Right renal cortex interstitium (tissue), 3 donors: ENCODE data around the gene DAPK1. TPM values are rescaled to one million over a fixed set of nuclear protein-coding genes. Genes with fewer than 3 reads are reported as not detected.

Source experiments
- DNase-seq, 3 donors: peaks; one replicate each; pipeline ENCODE4 v3.0.0-alpha.2; 2013; ENCODE audit warnings: low read depth in 3 of 3, low spot score in 2 of 3
- polyA plus RNA-seq, 3 donors: library from polyadenylated mRNA; unstranded; fragments of 120-200 nt; gene quantifications; one replicate each; pipeline ENCODE4 v1.2.1, GENCODE V29; 2013; ENCODE audit not compliant: insufficient read length in 3 of 3

Gene DAPK1
- polyA plus RNA-seq, 3 donors, result 66.5 to 68.4 (median 68.4) TPM

DNA sequence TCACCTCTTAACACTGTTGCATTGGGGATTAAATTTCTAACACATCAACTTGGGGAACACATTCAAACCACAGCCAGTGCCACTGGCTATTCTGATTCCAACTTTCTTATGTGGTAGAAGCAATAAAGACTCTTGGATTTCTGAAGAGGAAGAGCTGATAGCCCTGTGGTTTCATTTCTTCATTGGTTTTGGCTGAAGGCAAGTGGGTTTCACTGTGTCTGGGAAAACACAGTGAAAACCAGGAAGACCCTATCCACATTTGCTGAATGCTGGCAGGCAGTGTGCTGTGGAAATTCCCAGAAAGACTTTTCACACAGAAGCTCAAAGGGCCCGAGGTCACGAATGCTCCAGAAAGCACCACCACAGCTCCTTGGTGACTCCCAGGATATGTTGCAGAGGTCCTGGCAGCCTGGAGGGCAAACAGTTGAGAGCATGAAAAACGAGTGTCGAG lies 67.1 kb downstream of the DAPK1 start:
- DNase-seq, result no peak

DNA sequence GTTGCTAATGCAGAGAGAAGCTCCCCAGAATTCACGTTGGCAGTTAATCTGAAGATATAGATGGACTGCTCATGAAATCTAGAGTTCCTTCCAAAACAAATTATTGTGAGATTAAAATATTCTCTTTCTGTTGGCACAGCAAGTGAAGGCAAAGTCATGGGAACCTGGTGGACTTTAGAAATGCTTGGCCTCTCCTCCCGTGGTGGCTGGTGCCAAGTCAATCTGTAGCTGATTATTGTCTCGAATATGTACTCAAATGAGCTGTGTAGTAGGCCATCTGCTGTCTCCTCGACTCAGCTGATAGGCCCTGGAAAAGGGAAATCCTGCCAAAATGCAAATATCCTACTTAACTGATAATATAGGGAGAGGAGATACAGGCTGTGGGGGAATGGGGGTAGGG lies 69.3 kb downstream of the DAPK1 start:
- no peak for DNase-seq

DNA sequence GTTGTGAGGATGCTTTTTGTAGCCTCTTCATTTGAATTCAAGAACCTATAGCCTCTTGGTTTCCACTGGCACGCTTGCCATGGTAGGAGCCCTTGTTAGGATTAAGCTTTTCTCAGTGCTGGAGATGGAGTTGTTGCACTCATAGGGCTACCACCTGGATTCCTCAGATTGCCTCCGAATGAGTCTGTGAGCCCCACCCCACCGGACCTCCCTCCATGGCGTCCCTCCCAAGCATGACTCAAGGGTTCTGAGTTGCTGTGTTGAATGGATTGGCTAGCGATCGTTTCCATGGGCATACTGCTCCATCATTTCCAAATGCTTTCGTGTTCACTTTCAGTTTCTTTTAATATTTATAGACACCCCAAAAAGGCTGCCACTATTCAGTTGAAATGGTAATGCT lies 69.9 kb downstream of the DAPK1 start:
- no peak for DNase-seq

DNA sequence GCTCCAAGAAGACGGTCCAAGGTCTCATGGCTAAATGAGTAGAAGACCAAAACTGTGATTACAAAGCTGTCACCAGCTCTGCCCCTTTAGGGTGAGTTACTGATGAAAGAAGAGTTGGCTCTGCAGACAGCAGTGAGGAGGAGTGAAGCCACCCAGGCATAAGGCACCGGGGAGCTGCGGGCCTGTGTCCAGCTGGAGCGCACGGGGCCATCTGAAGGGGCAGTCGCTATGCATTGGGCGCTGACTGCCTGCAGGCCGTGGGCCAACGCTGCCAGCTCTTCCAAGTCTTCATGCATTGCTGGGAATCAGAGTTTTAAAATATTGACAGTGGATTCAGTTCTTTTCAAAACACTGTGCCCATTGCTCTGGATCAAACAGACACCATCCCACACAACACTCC lies 70.3 kb downstream of the DAPK1 start:
- no peak for DNase-seq

DNA sequence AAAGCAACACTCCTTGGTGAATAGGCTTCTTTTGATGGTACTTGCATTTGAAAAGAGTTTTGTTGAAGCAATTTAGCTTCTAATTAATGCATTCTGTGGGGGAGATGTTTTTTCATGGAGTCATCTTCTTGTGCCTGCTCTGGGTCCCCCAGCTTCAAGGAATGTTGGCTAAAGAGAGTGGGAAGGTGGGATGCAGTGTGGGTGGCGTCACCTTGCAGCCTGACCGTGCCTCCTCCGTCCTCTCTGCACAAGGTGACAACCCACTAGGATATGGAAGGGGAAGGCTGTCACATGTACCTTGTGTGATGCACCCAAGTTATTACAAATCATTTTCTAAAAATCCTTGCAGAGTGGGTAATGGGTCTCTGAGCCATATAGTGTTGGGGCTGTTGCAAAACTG lies 70.7 kb downstream of the DAPK1 start:
- DNase-seq, result no peak

DNA sequence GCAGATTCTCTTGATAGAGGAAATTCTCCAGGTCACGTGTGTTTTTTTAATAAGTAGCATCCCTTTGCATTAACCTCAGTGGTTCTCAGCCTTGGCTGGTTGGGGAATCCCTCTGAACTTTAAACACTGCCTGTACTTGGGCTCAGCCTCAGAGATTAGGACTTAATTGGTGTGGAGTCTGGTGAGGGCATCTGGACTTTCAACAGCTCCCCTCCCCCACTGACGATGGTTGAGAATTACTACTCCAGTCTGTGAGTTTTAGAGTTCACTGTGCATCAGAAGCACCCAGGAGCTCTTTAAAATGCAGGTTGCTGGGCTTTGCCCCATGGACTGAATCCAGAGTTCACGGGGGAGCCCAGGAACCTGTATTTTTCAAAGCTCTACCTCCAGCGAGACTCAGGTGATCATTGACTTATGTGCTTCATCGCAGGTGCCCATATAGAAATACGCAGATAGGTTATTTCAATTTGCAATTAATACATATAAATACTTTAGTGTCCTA lies 71.4 kb downstream of the DAPK1 start:
- no peak for DNase-seq

DNA sequence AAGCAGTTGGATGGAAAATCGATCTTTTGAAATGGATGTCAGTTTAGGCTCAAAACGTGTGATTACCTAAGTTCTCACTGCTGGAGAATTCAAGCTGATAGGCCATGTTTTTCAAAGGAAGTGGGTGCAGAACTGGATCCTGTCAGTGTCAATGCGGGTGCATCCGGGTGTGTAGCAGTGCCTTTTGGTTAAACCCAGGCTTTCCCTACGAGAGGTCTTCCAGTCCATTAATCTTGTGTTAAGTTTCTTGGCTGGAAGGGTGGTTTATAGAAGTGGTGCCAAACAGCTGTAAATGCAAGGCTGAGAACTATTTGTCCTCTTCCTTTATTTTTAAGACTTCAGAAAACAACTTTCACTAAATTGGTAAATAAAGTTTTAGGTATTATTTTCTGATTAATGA lies 71.9 kb downstream of the DAPK1 start:
- DNase-seq, result no peak

DNA sequence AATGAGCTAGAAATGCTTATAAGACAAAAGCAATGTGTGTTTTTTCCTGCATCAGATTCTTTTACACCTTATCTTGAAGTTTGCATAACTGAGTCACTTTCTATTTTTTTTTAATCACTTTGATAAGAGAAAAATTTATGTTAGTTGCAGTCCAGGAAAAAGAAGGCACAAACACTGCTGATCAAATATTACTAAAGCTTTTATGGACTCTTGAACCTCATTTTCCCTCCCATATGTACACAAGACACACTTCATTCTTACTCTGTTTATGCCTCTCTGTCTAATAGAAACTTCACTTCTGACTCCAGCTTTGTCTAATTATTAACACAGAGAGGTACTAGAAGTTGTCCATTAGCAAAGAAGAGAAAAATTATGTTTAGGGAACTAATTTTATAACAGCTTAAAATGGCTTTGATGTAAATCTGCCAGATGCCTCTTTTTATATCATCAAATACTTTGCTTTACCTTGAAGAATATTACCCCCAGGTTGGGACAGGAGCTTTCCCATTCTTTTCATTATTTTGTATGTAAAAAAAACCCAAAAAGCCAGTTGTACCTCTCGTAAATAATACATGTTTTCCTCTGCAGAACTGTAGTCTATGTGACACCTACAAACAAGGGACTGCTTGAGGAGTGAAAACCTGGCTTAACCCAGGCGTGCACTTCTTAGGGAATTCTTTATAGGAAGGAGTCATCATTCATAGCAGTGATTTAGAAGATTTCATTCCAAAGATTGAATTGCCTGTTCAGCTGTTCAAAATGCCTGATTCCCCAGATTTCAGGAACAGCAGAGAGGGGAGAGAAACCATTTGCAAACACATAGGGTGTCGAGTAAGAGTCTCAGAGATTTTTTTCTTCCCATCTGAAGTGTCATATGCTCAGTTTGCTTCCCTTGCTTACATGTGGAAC lies 72.6 kb downstream of the DAPK1 start:
- no peak for DNase-seq

DNA sequence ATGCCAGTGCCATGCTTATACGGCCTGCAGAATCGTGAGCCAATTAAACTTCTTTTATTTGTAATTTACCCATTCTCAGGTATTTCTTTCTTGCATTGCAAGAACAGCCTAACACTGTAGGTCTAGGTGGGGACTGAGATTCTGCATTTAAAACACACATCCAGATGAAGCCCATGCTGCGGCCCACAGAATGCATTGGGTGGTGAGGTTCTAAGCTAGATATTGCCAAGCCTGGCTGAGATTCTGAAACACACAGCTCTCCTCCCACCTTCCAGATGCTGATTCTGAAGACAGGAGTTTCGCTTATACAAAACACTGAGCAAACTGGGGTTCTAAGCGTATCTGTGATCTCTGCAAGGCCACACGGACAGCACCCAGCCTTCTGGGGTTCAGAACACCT lies 75.1 kb downstream of the DAPK1 start:
- DNase-seq, result no peak

DNA sequence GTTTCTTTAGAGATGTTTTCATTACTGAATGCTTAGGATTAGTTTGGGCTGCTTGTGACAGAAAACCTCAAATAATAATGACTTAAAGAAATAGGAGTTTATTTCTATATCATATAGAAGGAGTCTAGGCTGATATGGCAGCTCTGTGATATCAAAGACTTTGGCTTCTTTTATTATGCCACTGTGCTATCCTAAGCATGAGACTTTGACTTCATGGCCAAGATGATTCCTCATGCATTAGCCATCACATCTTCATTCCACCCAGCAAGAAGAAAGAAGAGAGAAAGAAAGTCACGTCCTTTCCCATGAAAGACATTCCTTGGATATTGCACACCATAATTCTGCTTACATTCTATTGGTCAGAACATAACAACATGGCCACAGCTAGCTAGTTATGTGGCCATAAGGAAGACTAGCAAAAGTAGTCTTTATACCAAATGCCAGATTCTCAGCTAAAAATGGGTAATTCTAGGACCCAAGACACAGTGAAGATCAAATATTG lies 76.2 kb downstream of the DAPK1 start:
- DNase-seq, result no peak

DNA sequence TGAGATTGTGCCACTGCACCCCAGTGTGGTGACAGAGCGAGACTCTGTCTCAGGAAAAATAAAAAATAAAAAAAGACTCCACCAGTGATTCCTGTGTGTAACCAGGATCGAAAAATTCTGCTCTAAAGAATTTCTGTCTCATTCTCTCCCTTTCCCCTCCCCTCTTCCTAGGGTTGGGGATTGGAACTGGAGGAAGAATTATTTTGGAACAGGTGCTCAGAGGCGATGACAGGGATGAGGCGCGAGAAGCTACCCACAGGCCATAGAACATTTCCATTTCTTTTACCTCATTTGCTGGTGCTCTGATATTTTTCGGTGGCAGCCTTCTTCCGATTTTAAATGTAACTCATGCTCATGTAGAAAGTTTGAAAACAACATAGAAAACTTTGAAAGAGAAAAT lies 80.1 kb downstream of the DAPK1 start:
- DNase-seq, result no peak

DNA sequence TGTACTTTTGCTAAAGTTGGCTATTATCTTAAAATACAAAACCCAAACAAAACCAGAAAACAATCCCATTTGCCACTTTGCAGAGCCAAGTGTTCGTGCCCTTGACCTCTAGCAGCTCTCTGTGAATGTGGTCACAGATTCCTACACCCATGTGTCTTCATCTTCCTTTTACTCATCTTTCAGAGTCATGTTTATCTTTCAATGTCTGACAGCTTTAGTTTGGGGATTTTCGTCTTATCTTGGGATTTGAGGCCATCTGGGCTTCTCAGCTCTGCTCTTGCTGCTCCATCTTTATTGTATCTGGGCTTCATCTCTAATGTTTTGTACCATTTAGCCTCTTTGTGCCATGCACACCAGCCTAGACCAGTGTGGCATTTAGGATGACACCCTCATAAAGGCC lies 81.0 kb downstream of the DAPK1 start:
- DNase-seq, result no peak

DNA sequence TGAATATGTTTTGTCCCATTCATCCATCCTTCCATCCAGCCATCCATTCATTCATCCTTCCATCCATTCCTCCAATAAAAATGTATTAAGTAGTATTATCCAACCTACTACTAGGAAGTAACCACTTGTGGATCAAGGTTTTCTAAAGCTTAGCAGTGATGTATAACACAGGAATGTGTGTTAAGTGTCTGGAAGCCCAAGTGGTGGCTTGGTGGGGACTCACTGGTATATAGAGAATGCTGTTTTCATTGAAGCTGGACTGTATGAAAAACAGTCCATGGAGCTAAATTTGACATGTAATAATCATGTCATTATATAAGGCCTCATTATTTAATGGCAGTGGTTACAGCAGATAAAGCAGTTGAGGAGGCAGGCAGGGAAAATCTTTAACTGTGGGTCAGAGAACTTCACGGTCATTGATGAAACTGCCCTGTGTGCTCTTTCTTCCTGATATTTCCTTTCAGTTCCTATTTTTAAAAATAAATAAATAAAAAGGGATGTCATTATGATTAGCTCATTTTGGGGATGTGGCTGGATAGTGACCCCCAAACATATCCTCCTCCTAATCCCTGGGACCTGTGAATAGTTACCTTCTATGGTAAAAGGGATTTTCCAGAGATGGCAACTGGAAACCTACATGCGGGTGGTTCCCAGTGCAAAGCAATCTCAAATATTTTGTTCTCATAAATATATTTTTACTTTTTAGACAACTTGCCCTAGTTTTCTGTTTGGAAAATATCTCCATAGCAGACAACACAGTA lies 82.3 kb downstream of the DAPK1 start:
- DNase-seq, result no peak

DNA sequence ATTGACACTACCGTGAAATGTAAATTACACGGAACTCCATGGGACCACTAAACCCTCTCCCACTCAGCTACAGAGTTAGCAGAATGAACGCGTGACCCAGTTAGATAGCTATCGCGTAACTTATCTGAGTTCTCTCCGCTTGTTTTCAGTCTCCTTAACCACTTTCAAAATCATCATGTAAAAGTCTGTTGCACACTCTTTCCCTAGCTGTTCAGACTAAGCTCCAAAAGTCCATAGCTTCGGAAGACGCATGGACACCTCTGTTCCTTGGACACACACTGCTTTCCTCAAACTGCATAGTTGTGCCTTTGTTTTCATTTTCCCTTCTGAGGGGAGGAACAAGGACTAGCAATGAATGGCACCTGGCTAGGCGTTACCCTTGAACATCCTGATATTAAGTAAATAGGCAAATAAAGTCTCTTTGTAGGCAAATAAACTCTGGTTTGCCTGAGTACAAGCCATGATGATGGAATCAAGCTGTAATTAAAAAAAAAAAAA lies 83.3 kb downstream of the DAPK1 start:
- DNase-seq, result no peak

DNA sequence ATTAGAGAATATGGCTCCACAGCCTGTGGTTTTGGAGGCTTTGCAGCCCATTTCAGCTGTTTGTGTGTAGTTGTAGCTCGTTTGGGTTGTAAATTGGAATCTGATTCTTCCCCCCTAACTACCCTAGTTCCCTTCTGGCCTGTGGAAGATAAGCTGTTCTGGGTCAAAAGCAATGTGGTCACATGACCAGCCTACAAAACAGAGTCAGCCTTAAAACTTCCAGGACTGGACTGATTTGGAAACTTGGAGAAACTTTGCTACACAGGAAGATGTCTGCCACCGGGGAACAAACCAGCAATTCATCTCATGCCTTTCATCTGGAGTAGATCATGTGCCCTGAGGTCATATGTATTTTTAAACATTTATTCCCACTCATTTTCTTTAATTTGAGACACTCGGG lies 83.8 kb downstream of the DAPK1 start:
- no peak for DNase-seq

DNA sequence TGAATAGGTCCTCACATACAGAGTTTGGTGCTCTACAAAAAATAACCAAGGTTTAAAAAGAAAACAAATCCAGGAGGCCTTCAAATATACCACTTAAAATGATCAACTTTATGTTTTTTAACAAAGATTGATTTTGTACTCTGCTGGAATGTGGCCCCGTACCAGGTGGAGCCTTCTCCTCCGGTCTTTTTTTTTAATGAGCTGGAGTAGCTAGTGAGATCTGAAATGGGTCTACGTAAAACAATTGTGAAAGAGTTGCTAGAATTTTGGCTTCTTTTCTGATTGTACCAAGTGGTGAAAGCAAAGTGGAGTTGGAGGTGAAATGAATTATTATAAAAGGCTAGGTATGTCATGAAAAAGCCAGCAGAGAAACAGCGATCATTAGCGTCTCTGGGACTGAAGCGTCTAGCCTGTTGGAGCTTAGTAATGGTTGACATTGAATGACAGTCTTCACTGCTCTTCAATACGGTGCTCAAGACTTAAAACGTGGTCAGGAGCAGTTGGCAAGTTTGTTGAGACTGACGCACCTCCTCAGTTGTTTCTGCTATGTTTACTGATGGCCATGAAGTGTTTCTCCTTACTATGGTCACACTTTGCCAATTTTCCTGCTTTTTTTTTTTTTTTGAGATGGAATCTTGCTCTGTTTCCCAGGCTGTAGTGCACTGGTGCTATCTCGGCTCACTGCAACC lies 84.4 kb downstream of the DAPK1 start:
- no peak for DNase-seq

DNA sequence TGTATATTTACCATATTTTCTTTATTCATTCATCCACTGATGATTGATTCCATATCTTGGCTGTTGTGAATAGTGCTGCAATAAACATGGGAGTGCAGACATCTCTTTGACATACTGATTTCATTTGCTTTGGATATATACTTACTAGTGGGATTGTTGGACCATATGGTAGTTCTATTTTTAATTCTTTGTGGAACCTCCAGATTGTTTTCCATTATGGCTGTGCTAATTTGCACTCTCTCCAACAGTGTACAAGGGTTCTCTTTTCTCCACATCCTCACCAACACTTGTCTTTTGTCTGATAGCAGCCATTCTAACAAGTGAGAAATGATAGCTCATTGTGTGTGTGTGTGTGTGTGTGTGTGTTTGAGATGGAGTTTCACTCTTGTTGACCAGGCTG lies 86.7 kb downstream of the DAPK1 start:
- DNase-seq, result no peak

DNA sequence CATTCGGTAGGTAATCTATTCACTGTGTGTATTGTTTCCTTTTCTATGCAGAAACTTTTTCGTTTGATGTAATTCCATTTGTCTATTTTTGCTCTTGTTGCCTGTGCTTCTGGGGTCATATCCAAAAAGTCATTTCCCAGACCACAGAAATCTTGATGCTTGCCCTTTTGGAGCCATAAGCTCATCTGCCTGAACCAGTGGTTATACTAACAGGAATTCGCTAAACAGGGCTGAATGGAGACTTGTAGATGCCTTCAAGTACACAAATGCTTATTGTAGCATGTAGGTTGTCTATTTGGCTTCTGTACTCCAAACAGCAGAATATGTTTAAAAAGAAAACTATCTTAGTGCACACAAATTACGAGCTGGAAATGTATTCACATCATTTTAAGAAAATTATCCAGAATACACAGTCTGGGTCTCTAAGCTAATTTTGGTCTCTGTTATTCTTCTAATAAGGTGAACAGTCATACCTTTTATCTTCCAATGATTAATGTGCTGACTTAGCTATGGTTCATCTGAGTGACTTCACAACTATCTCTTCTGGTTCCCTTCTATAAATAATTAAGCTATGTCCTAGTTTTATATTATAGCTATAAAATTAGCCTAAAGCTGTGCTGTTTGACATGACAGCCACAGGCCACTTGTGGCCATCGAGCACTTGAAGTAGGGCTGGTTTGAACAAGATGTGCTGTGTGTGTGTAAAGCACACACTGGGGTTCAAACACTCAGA lies 87.6 kb downstream of the DAPK1 start:
- no peak for DNase-seq

DNA sequence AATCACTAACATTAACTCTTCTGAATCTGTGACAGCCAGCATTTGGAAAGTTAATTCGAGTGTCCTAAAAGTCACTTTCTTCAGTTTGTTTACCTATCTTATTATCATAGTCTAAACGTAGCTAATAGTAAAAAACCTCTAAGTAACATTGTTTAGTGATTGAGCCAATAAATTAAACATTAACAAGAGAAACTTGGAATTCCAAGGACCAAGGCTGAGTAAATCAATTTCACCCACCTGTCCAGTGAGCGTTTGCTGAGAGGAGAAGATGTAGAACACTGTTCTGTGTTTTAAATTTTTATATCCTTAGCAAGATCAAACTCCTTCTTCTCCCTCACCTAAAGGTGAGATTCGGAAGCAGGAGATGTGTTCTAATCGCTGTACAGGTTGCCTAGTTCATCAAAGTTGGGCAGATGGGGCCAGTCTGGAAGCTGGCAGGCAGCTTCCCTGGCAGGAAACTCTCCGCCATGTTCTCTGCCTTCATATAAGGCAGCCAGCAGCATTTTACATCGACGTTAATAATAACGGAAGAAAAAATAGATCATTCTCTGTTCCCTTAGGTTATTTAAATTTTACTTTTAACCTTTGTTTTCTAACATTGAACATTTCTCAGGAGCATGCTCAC lies 89.2 kb downstream of the DAPK1 start:
- DNase-seq, result no peak

DNA sequence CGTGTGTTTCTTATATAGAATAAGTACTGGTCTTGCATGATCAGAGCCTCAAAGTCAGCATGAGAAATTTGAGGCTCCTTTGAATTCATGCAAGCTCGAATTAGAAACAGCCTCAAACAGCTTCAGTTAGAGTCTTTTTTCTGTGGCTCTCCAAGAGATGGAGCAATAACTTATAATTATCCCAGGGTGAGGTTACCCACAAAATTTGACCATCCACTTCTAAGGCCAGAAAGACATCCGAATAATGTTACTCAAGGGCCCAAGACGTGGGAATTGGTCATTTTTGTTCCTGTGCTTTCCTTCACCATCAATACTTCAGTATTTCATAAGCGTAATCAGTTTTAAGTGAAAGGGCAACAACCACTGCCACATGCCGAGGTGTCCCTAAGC lies 89.7 kb downstream of the DAPK1 start:
- DNase-seq, result no peak
